CD4-positive, alpha-beta T cell treated with Interleukin-6 for 4 hours (primary cell): ENCODE data around the gene TK1.
A peak's percentile ranks its signal among the peaks of the same experiment; 100 is the strongest.
"Not testable (repeated sequence)": the region's sequence is repeated elsewhere in the genome, so short reads cannot be mapped to it uniquely, and the experiment has no call there.

Source experiments
- DNase-seq: peaks from one replicate; pipeline ENCODE4 v3.0.0-alpha.2; 2020; ENCODE audit warnings: mixed read lengths

TK1 gene, protein sequence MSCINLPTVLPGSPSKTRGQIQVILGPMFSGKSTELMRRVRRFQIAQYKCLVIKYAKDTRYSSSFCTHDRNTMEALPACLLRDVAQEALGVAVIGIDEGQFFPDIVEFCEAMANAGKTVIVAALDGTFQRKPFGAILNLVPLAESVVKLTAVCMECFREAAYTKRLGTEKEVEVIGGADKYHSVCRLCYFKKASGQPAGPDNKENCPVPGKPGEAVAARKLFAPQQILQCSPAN

DNA sequence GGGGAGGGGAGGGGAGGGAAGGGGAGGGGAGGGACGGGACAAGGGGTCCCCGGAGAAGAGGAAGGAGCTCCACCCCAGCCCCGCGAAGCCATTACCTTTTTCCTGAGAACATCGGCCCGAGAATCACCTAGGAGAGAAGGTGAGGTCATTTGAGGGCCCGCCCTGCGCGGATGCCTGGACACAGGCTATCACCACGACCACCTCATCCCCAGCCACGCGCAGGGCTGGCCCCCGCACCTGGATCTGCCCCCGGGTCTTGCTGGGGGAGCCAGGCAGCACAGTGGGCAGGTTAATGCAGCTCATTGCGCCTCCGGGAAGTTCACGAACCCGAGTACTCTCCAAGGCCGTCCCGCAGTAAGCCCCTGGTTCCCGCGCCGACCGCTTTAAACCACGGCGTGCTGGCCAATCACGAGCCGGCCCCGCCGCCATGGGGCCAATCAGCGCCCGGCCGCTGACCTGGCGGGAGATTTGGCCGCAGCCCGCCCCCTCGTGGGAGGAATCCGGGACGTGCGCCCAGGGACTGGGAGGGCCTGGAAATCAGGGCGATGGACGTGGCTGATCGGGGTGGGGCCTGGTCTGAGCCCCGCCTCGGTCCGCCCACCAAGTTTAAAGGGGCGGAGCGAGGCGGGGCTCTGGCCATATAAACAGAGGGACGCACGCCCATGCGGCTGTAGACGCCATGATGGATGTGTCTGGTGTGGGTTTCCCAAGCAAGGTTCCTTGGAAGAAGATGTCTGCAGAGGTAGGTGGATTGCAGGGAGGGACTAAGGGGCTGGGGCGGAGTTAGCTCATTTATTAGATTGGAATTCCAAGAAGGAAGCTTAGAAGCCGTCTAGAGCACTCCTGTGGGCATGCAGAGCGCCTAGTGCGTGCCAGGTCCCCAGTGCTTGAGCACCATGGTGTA is at the start of gene TK1, which contains the start of gene AFMID:
Gene TK1, minus strand, starts transcription at position 361 of the 904 bp plus-strand sequence. Its CDS starts 58 bp downstream, at position 303.
Gene AFMID, plus strand, starts transcription at position 671 of the 904 bp plus-strand sequence. Its CDS starts 9 bp downstream, at position 680.
- DNase-seq = peak; percentile 86

DNA sequence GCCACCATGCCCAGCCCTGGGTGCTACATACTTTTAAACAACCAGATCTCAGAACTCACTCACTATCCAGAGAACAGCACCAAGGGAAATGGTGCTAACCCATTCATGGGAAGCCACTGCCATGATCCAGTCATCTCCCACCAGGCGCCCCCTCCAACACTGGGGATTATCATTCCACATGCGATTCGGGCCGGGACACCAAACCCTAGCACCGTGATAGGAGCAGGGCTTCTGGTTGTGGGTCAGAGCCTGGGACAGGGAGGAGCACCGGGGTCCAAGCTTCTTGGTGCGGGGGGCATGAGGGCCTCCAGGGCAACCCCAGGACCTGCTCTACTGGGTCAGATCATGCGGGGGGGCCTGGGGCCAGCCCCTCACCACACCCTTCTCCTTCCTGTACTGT is 49.0 kb upstream of the TK1 start:
- DNase-seq = no peak

DNA sequence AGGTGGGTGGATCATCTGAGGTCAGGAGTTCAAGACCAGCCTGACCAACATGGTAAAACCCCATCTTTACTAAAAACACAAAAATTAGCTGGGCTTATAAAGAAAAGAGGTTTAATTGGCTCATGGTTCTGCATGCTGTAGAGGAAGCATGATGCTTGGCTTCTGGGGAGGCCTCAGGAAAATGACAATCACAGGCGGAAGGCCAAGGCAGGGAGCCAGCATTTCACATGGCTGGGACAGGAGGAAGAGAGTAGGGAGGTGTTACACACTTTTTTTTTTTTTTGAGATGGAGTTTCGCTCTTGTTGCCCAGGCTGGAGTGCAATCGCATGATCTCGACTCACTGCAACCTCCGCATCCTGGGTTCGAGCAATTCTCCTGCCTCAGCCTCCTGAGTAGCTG is 48.2 kb upstream of the TK1 start:
- not testable (repeated sequence) for DNase-seq

DNA sequence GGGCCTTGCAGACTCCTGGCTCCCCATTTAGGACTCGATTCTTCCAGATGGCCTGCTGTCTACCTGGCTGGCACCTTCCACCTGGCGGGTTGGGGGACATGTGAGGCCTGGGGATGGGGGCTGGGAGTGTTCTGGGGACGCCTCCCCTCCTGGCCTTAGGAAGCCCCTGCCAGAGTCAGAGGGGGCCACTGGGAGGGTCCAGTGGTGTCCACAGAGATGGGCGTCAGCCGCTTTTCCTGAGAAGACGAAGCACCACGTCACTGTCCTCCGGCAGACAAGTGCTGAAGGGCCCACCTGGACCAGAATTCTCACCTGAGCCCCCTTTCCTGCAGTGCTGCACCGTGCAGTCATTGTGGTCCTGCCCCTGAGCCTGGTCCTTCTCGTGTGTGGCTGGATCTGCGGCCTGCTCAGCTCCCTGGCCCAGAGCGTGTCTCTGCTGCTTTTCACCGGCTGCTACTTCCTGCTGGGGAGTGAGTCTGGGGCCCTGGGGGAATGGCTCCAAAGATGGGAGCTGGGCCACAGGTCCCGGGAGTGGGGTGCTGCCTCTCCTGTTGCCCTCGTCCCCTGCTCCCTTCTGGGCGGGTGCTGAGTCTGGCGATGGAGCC is 47.5 kb upstream of the TK1 start:
- DNase-seq = no peak

DNA sequence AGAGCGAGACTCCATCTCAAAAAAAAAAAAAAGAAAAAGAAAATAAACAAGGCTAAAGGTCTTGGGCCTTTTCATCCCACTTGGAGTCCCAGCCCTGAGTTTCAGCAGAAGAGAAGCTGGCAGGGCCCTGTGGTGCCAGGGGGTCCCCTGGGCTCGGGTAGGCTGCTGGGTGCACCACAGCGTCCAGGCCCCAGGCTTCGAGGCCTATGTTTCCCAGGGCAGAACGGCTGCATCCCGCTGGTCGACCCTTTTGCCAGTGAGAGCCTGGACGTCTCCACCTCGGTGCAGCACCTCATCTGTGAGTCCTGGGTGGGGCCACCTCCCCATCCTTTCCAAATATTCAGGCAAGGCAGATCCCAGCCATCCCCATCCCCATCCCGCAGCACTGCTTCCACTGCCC is 46.8 kb upstream of the TK1 start:
- no peak for DNase-seq

DNA sequence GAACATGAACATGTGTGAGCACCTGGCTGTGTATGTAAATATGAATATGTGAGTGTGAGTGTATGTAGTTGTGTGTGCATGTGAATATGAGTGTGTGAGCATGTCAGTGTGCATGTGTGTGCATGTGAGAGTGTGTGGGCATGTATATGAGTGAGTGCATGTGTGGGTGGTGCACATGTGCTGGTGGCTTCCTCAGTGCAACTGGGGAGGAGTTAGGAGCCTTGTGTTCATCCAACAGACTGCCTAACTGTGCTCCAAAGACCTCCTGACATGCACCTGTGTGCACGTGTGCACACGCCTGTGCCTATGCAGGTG is 46.0 kb upstream of the TK1 start:
- no peak for DNase-seq

DNA sequence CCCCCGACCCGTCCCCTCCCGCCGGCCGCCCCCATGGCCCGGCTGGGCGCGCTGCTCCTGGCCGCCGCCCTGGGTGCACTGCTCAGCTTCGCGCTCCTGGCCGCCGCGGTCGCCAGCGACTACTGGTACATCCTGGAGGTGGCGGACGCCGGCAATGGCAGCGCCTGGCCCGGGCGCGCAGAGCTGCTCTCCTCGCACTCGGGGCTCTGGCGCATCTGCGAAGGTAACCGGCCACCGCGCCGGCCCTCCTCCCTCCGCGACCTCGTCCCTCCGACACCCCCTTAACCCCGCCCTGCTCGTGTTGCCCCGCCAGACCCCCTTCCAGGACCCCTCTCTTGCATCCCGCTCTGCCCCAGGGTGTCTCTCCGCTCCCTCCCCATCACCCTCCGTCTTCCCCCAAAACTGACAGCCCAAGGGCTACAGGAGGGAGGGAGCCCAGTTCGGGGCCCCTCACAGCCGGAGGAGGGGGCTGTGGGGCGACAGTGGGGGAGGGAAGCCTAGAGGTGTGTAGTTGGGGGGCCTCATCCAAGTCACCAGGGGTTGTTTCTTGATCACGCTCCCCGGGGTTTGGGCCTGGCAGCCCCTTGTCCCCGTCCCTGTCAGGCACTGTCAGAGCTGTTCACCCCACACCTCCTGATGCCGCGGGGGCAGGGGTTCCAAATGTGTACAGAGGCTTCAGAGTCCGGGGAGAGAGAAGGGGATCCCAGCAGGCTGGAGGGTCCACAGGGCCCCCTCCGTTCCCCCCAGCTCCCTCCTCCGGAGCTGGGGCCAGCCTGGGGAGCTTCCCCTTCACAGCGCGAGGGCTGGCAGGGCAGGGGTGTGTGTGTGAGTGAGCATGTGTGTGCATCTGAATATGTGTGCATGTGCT is 45.4 kb upstream of the TK1 start:
- DNase-seq = peak; percentile 41

DNA sequence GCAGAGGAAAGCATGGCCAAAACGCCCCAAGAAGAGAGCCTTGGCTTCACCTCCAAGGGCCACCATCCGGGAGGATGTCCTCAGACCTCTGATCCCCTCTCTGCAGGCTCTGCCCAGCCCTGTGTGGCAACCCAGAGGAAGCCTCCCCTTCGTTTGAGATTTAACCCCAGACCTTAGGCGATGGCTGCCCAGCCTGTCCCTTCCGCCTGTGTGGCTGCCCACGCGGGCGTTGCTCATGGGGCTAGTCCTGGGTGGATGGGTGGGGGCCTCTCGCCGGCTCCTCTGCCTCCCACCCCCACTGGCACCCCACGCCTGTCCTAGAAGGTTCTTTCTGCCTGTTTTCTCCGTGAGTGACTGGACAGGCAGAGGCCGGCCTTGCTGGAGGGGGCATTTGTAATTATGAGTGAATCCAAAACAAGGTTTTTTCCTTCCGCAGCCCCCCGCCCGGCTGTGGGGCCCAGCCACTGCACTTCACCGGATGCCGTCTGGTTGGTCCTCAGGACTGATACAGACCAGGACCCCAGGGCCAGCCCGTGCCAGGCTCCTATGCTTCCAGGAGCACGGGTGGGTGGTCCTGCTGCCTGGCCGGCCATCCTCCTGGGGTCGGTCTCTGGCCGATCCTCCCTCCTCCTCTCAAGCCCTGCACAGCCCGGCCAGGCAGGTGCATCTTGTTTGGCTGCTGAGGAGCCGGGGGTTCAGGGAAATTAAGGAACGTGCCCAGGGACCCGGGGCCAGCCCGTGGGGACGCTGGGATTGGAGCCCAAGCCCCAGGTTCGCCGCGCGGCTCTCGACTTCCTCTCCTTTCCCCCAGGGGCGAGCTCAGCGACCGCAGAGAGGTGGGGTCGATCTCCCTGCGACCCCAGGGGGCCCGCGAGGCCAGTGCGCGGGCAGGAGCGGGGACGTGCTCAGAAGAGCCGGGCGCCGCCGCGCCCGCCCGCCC is 44.4 kb upstream of the TK1 start, which contains the start of gene TMEM235:
Gene TMEM235, plus strand, starts transcription at position 636 of the 940 bp plus-strand sequence. CDS start 393 bp downstream, outside the sequence.
- DNase-seq = no peak

DNA sequence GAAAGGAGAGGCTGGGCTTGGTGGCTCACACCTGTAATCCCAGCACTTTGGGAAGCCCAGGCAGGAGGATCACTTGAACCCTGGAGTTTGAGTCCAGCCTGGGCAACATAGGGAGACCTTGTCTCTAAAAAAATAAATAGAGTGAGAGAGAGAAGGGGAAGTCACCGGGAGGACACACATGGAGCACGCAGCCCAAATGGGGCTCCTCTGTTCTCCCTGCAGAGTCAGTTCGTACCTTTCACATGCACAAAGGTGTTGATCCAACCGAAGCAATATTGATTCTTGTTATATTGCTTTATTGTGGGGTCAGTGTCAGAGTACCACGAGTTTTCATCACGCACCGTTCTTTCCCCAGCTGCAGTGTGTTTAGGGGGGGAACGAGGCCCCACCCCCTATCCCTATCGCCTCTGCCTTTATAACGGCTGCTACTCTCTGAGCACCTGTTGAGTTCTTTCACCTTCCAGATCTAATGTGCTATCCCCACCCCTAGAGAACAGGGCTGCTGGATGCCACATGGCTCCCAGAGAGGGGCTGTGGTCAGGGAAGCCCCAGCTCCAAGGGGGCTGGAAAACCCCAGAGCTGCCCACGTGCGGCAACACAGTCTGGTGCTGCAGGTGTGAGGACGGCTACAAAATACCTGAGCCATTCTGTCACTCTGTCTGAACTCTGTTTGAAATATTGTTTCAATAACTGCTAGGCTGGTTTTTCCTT is 43.6 kb upstream of the TK1 start:
- no peak for DNase-seq

DNA sequence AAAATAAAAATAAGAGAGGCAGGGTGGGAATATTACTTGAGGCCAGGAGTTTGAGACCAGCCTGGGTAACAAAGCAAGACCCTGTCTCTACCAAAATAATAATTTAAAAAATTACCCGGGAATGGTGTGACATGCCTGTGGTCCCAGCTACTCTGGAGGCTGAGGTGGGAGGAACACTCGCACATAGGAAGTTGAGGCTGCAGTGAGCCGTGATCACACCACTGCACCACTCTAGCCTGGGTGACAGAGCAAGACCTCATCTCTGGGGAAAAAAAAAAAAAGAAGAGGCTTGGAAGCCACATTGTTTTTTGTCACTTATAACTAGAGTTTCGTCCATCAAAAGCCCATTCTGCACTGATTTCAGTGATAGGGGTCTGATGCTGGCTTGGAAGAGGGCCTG is 41.3 kb upstream of the TK1 start:
- no peak for DNase-seq

DNA sequence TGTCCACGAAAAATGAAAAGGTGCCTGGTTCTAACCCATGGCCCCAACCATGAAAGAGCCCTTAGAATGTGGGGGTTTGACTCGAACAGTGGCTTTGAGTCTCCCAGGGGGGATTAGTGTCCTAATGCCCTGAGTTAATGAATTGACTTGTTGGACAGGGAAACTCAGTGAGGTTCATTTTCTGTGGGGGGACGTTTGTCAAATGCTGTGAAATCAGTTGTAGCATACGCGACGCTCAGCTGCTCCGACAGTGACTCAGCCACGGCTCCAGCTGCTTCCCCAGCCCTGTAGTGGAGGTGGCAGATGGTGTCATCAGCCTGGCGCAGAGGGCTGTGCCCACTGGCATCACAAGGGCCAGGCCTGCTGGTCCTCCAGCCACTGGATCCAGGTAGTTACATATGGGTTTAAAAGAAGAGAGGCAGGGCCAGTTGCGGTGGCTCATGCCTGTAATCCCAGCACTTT is 40.6 kb upstream of the TK1 start:
- no peak for DNase-seq

DNA sequence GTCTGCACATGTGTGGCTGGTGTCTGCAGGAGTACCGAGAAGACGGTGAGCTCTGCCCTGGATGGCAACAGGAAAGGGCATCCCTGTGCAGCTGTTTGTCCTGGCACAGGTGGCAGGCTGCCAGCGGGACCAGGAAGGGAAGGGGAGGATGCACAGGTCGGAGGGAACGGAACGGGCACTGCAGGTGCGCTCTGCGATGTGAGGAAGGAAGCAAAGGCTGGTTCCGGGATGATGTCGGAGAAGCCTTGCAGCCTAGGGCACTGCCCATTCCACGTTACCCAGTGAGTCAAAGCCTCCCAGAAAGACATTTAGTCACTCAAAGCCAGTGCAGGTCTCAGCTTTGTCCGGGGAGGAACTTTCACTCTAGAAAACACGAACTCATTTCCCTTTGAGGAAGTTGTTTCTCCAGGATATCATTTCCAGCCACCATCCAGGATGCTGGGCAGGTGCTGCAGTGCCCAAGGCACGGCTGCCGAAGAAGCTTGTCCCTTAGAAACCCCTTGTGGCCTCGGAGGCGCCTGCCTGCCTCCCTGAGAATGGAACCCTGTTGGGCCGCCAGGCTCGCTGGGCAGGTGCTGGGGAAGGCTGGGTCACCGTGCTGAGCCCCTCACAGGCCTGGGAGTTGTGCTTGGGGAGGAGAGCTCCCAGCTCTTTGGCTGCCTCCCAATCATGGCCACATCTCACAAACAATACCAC is 40.1 kb upstream of the TK1 start:
- DNase-seq = no peak

DNA sequence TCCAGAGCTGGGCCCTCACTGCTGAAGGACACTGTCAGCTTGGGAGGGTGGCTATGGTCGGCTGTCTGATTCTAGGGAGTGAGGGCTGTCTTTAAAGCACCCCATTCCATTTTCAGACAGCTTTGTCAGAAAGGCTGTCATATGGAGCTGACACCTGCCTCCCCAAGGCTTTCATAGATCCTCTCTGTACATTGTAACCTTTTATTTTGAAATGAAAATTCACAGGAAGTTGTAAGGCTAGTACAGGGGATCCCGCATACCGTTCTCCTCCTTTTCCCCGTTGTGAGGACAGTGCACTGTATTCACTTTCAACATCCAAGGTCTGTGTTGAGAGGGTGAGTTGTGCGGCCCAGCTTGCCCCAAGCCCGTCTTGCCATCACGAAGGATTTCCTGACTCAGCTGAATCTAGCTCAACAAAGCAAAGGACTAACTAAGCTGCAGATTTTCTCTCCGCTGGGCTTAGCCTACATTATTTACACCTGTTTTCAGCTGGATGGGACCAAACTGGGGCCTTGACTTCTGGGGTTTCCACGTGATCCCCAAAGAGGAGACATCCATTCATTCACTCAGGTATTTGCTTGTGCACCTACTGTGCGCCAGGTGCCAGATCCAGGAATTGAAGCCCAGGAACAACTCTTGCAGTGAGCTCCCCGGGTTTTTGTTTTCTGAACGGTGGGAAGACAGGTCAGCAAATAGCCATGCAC is 39.4 kb upstream of the TK1 start:
- no peak for DNase-seq

DNA sequence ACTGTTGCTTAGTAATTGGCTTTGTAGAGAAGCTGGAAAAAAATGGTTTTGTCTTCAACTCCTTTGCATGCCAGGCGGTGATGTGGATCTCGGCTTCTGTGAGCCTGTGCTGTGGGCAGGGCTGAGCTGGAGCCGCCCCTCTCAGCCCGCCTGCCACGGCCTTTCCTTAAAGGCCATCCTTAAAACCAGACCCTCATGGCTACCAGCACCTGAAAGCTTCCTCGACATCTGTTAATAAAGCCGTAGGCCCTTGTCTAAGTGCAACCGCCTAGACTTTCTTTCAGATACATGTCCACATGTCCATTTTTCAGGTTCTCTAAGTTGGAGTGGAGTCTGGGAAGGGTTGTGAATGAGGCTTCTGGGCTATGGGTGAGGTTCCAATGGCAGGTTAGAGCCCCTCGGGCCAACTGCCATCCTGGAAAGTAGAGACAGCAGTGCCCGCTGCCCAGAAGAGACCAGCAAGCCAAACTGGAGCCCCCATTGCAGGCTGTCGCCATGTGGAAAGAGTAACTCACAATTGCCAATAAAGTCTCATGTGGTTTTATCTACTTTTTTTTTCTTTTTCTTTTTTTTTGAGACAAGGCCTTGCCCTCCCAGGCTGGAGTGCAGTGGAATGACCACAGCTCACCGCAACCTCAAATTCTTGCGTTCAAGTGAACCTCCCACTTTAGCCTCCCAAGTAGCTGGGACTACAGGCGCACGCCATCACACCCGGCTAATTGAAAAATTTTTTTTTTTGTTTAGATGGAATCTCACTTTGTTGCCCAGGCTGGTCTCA is 38.4 kb upstream of the TK1 start:
- no peak for DNase-seq

DNA sequence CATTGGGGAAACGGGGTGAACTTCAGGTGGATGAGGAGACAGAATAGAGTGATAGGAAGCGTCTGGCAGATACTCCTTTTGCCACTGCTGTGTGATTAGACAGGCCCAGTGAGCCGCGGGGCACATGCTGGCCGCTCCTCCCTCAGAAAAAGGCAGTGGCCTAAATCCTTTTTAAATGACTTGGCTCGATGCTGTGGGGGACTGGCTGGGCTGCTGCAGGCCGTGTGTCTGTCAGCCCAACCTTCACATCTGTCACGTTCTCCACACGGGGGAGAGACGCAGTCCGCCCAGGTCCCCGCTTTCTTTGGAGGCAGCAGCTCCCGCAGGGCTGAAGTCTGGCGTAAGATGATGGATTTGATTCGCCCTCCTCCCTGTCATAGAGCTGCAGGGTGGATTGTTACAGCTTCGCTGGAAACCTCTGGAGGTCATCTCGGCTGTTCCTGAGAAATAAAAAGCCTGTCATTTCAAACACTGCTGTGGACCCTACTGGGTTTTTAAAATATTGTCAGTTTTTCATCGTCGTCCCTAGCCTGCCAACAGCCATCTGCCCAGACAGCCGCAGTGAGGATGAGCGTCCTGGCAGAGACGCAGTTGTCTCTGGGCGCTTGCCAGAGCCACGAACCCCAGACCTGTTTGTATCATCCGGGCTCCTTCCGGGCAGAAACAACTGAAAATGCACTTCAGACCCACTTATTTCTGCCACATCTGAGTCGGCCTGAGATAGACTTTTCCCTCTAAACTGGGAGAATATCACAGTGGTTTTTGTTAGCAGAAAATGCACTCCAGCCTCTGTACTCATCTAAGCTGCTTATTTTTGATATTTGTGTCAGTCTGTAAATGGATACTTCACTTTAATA is 37.6 kb upstream of the TK1 start:
- no peak for DNase-seq

DNA sequence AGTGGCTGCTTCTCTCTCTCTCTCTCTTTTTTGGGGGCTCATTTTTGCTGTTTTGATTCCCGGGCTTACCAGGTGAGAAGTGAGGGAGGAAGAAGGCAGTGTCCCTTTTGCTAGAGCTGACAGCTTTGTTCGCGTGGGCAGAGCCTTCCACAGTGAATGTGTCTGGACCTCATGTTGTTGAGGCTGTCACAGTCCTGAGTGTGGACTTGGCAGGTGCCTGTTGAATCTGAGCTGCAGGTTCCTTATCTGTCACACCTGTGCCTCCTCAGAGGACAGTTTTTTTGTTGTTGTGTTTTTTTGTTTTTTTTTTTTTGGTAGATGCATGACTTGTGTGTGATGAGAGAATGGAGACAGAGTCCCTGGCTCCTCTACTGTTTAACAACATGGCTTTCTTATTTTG is 36.9 kb upstream of the TK1 start:
- no peak for DNase-seq

DNA sequence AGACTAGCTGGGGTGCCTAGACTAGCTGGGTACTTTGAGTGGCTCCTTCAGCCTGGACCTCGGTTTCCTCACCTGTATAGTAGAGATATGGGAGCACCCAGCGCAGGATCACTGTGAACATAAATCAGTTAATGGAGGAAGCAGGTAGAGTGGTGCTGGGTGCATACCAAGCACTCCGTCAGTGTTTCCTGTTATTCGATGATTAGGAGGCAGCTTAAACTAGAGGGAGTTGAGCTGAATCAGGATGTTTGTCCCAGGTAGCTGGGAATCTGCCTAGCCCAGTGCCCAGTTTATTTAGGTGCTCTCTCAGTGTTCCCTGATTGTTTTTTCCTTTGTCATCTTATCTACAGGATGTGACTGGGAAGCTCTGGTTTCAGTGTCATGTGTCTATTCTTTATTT is 36.2 kb upstream of the TK1 start:
- no peak for DNase-seq
